ENCODE results near the gene ZNF487. TPM values are rescaled to one million over a fixed set of nuclear protein-coding genes. Genes with fewer than 3 reads are reported as not detected.
"Not testable (repeated sequence)": the region's sequence is repeated elsewhere in the genome, so short reads cannot be mapped to it uniquely, and the experiment has no call there.

Gene ZNF487
- polyA plus RNA-seq, 2 of the 4 experiments (the other 2 are of a cell fraction): 4.3 to 7.2 TPM

DNA sequence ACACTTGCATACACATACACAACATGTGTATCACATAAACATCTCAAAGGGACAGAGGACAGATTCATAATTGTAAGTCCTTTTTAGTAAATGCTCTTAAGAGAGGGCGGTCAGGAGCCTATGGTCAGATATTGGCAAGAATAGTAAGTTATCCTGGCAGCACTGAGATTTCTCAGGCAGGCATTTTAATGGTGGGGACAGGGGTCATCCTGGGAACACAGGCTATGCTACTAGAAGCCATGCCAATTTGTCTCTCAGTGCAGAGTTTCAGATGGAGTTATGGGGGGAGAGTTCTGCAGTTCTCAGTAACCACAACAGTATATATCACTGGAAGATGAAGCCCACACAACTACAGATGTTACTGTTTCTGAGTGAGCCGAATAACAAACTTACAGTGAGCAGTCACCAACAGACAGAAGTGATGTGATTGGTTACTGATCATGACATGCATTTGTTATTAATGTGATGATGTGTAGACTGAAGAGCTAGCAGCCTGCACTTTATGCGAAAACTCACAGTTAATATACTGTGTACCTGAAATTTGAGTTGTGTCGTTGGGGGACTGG is 16.4 kb downstream of the ZNF487 start (continued):
- no peak for TF ChIP-seq NFE2L2 (conservative IDR thresholded peaks at IDR 0.05; ENCODE audit: low read length)
- no peak for TF ChIP-seq RFX5 (IDR thresholded peaks at IDR 0.05)
- TF ChIP-seq ZC3H11A (IDR thresholded peaks at IDR 0.05): no peak

DNA sequence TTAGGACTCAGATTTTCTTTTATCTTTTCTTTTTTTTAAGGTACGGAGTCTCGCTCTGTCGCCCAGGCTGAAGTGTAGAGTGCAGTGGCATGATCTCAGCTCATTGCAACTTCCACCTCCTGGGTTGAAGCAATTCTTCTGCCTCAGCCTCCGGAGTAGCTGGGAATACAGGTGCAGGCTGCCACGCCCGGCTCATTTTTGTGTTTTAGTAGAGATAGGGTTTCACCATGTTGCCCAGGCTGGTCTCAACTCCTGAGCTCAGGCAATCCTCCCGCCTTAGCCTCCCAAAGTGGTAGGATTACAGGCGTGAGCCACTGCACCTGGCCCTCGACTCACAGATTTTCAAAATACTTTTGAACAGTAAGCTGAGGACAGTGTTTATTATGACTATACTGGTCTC is 17.1 kb downstream of the ZNF487 start:
- H3K27ac ChIP-seq: peak overlapping the region; percentile 89 to 95
- not testable (repeated sequence) for H3K9me3 ChIP-seq; ATAC-seq; DNase-seq (ENCODE audit: low read depth in 1 of 2, low spot score in 1 of 2); FAIRE-seq
- POLR2A ChIA-PET: interaction anchor here (0.7 kb wide), 1 partner anchor 9 kb away, joined by 3 read pairs; no protein-coding TSS in a partner anchor
- WGBS (ENCODE audit: missing lambda C conversion rate): 87% methylated on average over 9 of the region's 9 CpGs
- CTCF ChIA-PET: interaction anchor here (0.9 to 1.1 kb wide), 2 partner anchors 19 to 114 kb away, joined by 3 read pairs; no protein-coding TSS in a partner anchor
- peaks cover 13% of the 10 kb centered on the region for H3K4me1 ChIP-seq
- H3K4me2 ChIP-seq: peak overlapping the region; percentile 82
- H3K4me3 ChIP-seq: peak overlapping the region; percentile 62; the same call in 2 of the 3 replicates

DNA sequence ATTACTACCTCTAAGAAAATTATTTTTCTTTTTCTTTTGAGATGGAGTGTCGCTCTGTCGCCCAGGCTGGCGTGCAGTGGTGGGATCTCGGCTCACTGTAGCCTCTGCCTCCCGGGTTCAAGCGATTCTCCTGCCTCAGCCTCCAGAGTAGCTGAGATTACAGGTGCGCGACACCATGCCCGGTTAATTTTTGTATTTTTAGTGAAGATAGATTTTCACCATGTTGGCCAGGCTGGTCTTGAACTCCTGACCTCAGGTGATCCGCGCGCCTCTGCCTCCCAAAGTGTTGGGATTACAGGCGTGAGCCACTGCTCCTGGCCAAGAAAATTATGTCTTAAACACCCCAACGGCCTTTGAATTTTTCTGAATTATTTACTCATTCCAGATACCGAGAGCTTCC is 19.6 kb downstream of the ZNF487 start:
- POLR2A ChIA-PET; ATAC-seq; FAIRE-seq; H3K4me3 ChIP-seq; DNase-seq (ENCODE audit: low read depth in 1 of 2, low spot score in 1 of 2); H3K9me3 ChIP-seq: not testable (repeated sequence)
- Histone ChIP-seq H3K4me2 (peak overlapping the region; percentile 92), H3K4me1 (peaks cover 13% of the 10 kb centered on the region), H3K27ac (peak overlapping the region; percentile 82 to 95)
- WGBS (ENCODE audit: missing lambda C conversion rate): 96% methylated on average over 15 of the region's 15 CpGs
- CTCF ChIA-PET: interaction anchor here (0.7 to 2.7 kb wide), 6 partner anchors 101 to 252 kb away, joined by 3 to 11 read pairs (median 3); partner anchors contain the start of gene RASGEF1A

DNA sequence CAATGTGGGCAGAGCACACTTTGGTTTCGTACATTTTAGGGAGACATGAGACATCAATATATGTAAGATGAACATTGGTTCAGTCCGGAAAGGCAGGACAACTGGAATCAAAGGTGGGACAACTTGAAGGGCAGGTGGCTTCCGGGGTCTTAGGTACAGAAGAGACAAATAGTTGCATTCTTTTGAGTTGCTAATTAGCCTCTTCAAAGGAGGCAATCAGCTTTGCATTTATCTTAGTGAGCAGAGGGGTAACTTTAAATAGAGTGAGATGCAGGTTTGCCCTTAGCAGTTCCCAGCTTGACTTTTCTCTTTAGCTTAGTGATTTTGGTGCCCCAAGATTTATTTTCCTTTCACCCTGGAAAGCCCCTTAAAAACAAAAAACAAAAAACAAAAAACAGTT is 21.3 kb downstream of the ZNF487 start:
- no peaks in the 10 kb centered on the region for H3K9me3 ChIP-seq
- no peak overlapping the region for H3K4me2 ChIP-seq
- no peak for FAIRE-seq
- H3K4me3 ChIP-seq: no peak overlapping the region
- CTCF ChIA-PET: interaction anchor here (0.9 to 2.7 kb wide), 6 partner anchors 14 to 705 kb away, joined by 3 to 11 read pairs (median 3); no protein-coding TSS in a partner anchor
- no peak overlapping the region for H3K27ac ChIP-seq
- H3K4me1 ChIP-seq: peaks cover 18% of the 10 kb centered on the region
- TF ChIP-seq FOXS1 (CRISPR knock-in tag; IDR thresholded peaks at IDR 0.05) (no peak), HOXB13 (CRISPR knock-in tag; IDR thresholded peaks at IDR 0.05; ENCODE audit: low read depth) (no peak), PHF8 (IDR thresholded peaks at IDR 0.05; ENCODE audit: borderline replicate concordance, low read depth) (no peak), CHD2 (IDR thresholded peaks at IDR 0.05; ENCODE audit: low read length, partially characterized antibody) (no peak), NPAS2 (CRISPR knock-in tag; IDR thresholded peaks at IDR 0.05; ENCODE audit: borderline replicate concordance) (no peak), JUNB (IDR thresholded peaks at IDR 0.05) (no peak), FOSB (CRISPR knock-in tag; IDR thresholded peaks at IDR 0.05) (no peak), HOXA7 (CRISPR knock-in tag; IDR thresholded peaks at IDR 0.05) (no peak), ZNF302 (CRISPR knock-in tag; IDR thresholded peaks at IDR 0.05) (no peak), RCOR1 (IDR thresholded peaks at IDR 0.05; ENCODE audit: low read depth, low read length) (no peak), EP300 (IDR thresholded peaks at IDR 0.05) (no peak), FOSL2 (IDR thresholded peaks at IDR 0.05) (no peak), FOSL2 (CRISPR knock-in tag; IDR thresholded peaks at IDR 0.05) (no peak)
- TF ChIP-seq, protein P1, sequence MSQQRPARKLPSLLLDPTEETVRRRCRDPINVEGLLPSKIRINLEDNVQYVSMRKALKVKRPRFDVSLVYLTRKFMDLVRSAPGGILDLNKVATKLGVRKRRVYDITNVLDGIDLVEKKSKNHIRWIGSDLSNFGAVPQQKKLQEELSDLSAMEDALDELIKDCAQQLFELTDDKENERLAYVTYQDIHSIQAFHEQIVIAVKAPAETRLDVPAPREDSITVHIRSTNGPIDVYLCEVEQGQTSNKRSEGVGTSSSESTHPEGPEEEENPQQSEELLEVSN (IDR thresholded peaks at IDR 0.05; ENCODE audit: borderline replicate concordance, low read depth): no peak
- POLR2A ChIA-PET: interaction anchor here (1.2 kb wide), 1 partner anchor 21 kb away, joined by 13 read pairs; the partner anchor contains the start of gene ZNF487
- DNase-seq (ENCODE audit: low read depth in 1 of 2, low spot score in 1 of 2): no peak
- no peak for ATAC-seq
- WGBS (ENCODE audit: missing lambda C conversion rate): 73% methylated on average over 3 of the region's 3 CpGs

DNA sequence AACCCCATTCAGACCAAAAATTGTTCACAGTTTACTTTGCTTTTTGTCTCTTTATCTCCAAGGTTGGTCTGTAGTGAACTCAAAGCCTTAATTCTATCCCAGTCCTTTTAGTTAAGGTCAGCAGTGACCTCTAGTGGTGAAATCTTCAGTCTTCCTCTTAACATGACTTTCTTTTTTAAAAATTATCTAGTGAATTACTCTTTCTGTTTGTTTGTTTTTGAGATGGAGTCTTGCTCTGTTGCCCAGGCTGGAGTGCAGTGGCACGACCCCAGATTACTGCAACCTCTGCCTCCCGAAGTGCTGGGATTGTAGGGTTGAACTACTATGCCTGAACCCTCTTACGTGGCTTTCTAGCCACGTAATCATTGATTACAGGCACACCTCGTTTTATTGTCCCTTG is 25.0 kb downstream of the ZNF487 start:
- Histone ChIP-seq H3K4me3 (no peak overlapping the region), H3K4me1 (peaks cover 5% of the 10 kb centered on the region; the same call in 1 of the 3 replicates), H3K9me3 (no peaks in the 10 kb centered on the region), H3K27ac (no peak overlapping the region), H3K4me2 (no peak overlapping the region)
- FAIRE-seq: no peak
- ChIA-PET CTCF (interaction anchor here (0.6 to 4.7 kb wide), 22 partner anchors 9 to 1279 kb away, joined by 3 to 24 read pairs (median 4); no protein-coding TSS in a partner anchor), POLR2A (interaction anchor here (0.6 kb wide), 1 partner anchor 54 kb away, joined by 3 read pairs; no protein-coding TSS in a partner anchor)
- DNase-seq (ENCODE audit: low read depth in 1 of 2, low spot score in 1 of 2): peak; percentile 55 to 86
- peak; percentile 89 to 91 for ATAC-seq
- WGBS (ENCODE audit: missing lambda C conversion rate): 59% methylated on average over 5 of the region's 5 CpGs
- TF ChIP-seq RARB (CRISPR knock-in tag; IDR thresholded peaks at IDR 0.05) (no peak), NFE2L2 (conservative IDR thresholded peaks at IDR 0.05; ENCODE audit: low read length) (no peak), GATA3 (IDR thresholded peaks at IDR 0.05; ENCODE audit: borderline replicate concordance) (no peak), SMC3 (IDR thresholded peaks at IDR 0.05) (peak; percentile 54), RAD21 (conservative IDR thresholded peaks at IDR 0.05 in 1 of 2, IDR thresholded peaks at IDR 0.05 in 1 of 2) (peak; percentile 80 to 81)
- TF ChIP-seq, protein P1 (IDR thresholded peaks at IDR 0.05; ENCODE audit: borderline replicate concordance, low read depth): no peak
- TF ChIP-seq, protein P2, sequence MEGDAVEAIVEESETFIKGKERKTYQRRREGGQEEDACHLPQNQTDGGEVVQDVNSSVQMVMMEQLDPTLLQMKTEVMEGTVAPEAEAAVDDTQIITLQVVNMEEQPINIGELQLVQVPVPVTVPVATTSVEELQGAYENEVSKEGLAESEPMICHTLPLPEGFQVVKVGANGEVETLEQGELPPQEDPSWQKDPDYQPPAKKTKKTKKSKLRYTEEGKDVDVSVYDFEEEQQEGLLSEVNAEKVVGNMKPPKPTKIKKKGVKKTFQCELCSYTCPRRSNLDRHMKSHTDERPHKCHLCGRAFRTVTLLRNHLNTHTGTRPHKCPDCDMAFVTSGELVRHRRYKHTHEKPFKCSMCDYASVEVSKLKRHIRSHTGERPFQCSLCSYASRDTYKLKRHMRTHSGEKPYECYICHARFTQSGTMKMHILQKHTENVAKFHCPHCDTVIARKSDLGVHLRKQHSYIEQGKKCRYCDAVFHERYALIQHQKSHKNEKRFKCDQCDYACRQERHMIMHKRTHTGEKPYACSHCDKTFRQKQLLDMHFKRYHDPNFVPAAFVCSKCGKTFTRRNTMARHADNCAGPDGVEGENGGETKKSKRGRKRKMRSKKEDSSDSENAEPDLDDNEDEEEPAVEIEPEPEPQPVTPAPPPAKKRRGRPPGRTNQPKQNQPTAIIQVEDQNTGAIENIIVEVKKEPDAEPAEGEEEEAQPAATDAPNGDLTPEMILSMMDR (IDR thresholded peaks at IDR 0.05): peak; percentile 89
- TF ChIP-seq, protein P3, sequence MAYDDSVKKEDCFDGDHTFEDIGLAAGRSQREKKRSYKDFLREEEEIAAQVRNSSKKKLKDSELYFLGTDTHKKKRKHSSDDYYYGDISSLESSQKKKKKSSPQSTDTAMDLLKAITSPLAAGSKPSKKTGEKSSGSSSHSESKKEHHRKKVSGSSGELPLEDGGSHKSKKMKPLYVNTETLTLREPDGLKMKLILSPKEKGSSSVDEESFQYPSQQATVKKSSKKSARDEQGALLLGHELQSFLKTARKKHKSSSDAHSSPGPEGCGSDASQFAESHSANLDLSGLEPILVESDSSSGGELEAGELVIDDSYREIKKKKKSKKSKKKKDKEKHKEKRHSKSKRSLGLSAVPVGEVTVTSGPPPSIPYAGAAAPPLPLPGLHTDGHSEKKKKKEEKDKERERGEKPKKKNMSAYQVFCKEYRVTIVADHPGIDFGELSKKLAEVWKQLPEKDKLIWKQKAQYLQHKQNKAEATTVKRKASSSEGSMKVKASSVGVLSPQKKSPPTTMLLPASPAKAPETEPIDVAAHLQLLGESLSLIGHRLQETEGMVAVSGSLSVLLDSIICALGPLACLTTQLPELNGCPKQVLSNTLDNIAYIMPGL (CRISPR knock-in tag; IDR thresholded peaks at IDR 0.05; ENCODE audit: borderline replicate concordance): no peak

All from A549 (cell line).